DMS79 treated with DMSO at 0.1 percent for 48 hours (cell line): ENCODE results near the gene BCL3.
"Not testable (repeated sequence)": the region's sequence is repeated elsewhere in the genome, so short reads cannot be mapped to it uniquely, and the experiment has no call there.

Experiments
- DNase-seq: peaks from one replicate; lab custom pipeline; 2025; lab: John Stamatoyannopoulos, UW

Gene BCL3

GRCh38 chr19:44759083-44759804 lies 10.7 kb downstream of the BCL3 start:
- DNase-seq = no peak

DNA sequence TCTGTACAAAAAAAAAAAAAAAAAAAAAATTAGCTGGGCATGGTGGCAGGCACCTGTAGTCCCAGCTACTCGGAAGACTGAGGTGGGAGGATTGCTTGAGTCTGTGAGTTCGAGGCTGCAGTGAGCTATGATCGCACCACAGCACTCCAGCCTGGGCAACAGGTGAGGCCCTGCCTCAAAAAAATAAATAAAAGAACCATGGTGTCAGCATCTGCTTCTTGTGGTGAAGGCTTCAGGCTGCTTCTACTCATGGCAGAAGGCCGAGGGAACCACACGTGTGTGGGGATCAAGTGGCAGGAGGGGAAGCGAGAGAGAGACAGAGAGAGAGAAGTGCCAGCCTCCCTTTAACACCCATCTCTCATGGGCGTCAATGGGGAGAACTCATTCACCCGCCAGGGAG lies 13.5 kb downstream of the BCL3 start:
- DNase-seq = no peak

DNA sequence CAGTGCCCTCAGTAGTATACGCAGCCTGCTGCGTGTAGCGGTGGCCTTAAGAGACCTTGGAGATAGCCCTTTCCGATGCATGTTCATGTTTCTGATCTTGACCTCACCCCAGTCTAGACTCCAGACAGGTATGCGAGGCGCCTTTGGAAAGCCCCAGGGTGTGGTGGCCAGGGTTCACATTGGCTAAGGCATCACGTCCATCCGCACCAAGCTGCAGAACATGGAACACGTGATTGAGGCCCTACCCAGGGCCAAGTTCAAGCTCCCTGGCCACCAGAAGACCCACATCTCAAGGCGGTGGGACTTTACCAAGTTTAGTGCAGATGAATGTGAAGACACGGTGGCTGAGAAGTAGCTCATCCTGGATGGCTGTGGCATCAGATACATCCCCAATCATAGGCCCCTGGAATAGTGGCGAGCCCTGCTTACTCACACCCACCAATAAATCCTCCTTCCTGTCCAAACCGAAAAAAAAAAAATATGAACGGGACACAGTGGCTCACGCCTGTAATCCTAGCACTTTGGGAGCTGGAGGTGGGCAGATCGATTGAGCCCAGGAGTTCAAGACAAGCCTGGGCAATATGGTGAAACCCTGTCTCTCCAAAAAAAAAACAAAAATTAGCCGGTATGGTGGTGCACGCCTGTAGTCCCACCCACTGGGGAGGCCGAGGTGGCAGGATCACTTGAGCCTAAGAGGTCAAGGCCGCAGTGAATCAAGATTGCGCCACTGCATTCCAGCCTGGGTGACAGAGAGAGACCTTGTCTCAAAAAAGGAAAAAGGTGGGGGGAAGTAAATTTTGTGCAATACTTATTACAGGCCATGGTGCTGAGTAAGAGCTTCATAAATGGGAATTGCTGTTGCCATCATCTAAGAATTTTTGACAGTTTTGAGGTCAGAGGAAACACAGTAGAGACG lies 16.8 kb downstream of the BCL3 start:
- DNase-seq = no peak

- no peak for DNase-seq
These were observed 17.4 kb downstream of the BCL3 start for GRCh38 chr19:44765949-44766335.

- DNase-seq = no peak
These were observed 19.0 kb downstream of the BCL3 start for GRCh38 chr19:44767295-44768180.

DNA sequence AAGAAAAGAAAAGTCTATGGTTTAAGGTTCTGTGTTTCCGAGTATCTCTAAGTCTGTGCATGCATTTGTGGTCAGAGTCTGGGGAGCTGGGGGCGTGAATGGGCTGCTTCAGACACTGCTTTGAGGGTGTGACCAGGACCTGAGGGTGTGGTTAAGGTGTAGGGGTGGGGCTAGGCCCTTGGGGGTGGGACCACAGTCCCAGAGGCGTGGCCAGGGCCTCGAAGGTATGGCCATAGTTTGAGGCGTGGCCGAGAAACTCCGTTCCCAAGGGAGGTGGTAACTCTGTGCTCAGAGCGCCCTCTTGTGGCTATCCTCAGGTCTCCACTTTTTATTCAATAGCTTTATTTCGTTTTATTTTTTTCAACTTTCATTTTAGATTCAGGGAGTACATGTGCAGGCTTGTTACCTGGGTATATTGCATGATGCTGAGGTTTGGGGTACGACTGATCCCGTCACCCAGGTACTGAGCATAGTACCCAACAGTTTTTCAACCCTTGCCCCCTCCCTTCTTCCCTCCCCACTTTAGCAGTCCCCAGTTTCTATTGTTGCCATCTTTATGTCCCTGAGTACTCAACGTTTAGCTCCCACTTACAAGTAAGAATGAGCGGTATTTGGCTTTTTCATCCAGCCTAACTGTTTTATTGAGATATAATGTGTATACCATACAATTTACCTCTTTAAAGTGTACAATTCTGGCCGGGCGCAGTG lies 22.2 kb downstream of the BCL3 start:
- peak; percentile 53 for DNase-seq

DNA sequence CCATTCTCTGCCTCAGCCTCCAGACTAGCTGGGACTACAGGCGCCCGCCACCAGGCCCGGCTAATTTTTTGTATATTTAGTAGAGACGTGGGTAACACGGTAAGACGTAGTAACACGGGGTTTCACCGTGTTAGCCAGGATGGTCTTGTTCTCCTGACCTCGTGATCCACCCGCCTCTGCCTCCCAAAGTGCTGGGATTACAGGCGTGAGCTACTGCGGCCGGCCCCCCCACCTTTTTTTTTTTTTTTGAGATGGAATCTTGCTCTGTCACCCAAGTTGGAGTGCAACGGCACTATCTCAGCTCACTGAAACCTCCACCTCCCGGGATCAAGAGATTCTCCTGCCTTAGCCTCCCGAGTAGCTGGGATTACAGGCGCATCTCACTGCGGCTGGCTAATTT lies 23.6 kb downstream of the BCL3 start:
- DNase-seq = not testable (repeated sequence)

- DNase-seq = no peak
These were observed 24.5 kb downstream of the BCL3 start for GRCh38 chr19:44772959-44773358.

GRCh38 chr19:44775676-44776240 lies 27.2 kb downstream of the BCL3 start:
- no peak for DNase-seq

DNA sequence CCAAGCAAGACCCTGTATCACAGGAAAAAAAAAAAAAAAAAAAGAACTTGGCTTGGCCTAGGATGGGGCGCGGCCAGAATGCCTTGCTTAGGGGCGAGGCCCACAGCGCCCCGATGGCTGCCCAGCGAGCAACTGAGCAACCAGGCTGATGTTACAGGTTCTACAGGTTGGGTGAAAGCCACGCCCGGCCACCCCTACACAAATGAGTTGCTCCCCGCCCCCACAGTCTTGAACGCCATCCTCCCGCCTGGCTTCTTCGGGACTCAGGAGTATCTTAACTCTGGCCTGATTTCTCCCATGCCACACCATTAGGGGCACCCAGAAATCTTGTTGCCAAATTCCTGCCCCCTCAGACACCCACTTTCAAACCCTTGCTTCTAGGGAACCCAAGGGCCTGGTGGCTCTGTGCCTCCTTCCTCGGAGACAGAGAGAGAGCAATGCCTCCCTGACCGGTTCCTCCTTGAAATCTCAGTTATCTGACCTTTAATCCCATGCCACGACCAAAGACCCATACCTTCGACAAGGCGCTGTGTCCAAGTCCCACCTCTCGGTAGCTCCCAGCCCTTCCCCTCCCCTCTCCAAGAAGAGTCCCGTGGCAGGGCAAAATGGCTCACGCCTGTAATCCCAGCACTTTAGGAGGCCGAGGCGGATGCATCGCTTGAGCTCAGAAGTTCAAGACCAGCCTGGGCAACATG lies 28.0 kb downstream of the BCL3 start:
- no peak for DNase-seq

GRCh38 chr19:44777715-44778347 lies 29.3 kb downstream of the BCL3 start, which contains the start of gene CBLC:
Gene CBLC (plus strand): TSS chr19:44777890. CDS start chr19:44777932, 42 bp downstream.
- peak; percentile 43 for DNase-seq

GRCh38 chr19:44779150-44779549 lies 30.6 kb downstream of the BCL3 start:
- no peak for DNase-seq

DNA sequence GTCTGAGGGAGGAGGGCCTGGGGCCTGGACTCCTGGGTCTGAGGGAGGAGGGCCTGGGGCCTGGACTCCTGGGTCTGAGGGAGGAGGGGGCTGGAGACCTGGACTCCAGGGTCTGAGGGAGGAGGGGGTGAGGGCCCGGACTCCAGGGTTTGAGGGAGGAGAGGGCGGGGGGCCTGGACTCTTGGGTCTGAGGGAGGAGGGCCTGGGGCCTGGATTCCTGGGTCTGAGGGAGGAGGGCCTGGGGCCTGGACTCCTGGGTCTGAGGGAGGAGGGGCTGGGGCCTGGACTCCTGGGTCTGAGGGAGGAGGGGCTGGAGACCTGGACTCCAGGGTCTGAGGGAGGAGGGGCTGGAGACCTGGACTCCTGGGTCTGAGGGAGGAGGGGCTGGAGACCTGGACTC lies 33.2 kb downstream of the BCL3 start:
- not testable (repeated sequence) for DNase-seq

GRCh38 chr19:44782729-44783128 lies 34.2 kb downstream of the BCL3 start:
- DNase-seq = no peak

GRCh38 chr19:44783545-44783944 lies 35.0 kb downstream of the BCL3 start:
- no peak for DNase-seq

DNA sequence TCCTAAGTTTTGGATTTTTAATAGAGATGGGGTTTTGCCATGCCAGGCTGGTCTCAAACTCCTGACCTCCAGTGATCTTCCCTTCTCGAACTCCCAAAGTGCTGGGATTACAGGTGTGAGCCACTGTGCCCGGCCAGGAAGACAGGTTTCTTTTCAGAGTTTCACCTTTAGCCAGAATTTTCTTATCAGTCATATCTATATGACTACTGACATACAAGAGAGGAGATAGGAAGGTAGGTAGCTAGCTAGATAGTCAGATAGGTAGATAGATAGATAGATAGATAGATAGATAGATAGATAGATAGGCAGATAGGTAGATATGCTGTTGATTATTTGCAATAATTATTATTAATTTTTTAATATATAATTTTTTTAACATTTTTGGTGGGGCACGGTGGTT lies 36.8 kb downstream of the BCL3 start:
- no peak for DNase-seq

- DNase-seq = no peak
These were observed 37.5 kb downstream of the BCL3 start for GRCh38 chr19:44785993-44786392.

- DNase-seq = no peak
These were observed 40.5 kb downstream of the BCL3 start for GRCh38 chr19:44788971-44789370.

- DNase-seq = no peak
These were observed 41.5 kb downstream of the BCL3 start for GRCh38 chr19:44789943-44790483.

GRCh38 chr19:44792281-44792680 lies 43.8 kb downstream of the BCL3 start:
- no peak for DNase-seq
